Islet of Langerhans (tissue), 1 donor: ENCODE data around the gene TMEM74B.

Experiments used
- FAIRE-seq: peaks from one replicate; lab custom pipeline; 2011; peaks lifted over from hg19 to GRCh38; lab: Jason Lieb, UNC

The TMEM74B gene

DNA sequence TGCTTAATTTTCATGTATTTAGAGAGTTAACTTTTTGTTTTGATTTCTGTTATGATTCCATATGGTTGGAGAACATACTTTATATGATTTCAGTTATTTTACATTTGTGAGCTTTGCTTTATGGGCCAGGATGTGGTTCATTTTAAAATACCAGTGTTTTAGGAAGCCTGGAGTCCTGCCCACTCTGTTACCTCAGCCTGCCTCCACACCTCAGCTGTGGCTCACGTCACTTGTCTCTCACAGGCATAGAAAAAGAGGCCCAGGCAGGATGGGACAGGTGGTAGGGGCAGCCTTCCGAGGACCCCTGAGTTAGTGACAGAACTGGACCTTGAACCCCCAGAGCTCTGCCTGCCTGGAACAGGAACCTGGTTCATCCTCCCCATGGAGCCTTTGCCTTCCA is 50.4 kb downstream of the TMEM74B start:
- no peak for FAIRE-seq

DNA sequence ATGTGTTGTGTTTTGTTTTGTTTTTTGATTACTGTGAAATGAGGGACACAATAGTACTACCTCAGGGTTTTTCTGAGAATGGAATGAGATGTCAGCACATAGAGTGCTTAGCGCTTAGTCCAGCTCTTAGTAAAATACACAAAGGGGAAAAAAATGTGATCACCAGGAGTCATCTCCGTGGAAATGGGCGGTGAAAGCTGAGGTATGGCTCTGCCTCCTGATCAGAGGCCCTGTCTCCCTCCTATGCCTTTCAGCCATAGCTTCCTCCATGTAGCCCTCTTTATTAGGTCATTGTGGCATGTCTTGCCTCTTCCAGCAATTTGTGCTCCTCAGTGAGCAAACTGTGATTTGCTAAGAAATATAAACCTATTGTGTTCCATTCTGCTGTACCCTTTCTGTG is 53.4 kb downstream of the TMEM74B start:
- no peak for FAIRE-seq

DNA sequence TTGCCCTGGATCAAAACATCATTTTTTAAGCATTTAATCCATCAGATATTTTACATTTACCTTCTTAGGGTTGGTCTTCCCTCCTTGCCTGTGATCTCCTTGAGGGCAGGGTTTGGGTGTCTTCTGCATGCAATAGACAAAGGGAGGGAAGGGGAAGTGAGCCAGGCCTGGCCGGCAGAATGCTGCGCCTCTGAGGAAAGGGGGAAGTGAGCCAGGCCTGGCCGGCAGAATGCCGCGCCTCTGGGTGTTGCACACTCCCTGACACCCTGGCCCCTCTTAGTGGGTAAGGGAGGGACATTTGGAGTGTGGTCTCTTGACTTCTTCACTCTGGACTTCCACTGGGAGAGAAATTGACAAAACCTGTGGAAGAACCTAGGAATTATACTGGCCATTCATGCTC is 53.9 kb downstream of the TMEM74B start:
- no peak for FAIRE-seq
